HepG2 (cell line): ENCODE results near the gene TMEM214. TPM values are rescaled to one million over a fixed set of nuclear protein-coding genes. Genes with fewer than 3 reads are reported as not detected.

Experiments used
- AKAP8 ChIP-seq: sonication (generic); formaldehyde crosslinking; IDR thresholded peaks from 2 replicates; pipeline ENCODE4 v1.5.1; 2020; ENCODE audit warnings: mild to moderate bottlenecking, missing genetic modification reagents
- FOXA1 ChIP-seq, 2 experiments: fragments of 450-650 bp in 1 of 2; sonication (generic) in 1 of 2; formaldehyde crosslinking in 1 of 2; IDR thresholded peaks; 2 replicates each; pipeline versions ENCODE4 v1.4.0 to v1.6.1; 2016 to 2020; ENCODE audit warnings: missing genetic modification reagents in 1 of 2
- GATA4 ChIP-seq: sonication (generic); IDR thresholded peaks from 2 replicates; pipeline ENCODE4 v1.6.1; 2016; ENCODE audit warnings: antibody characterized with exemption, low read depth, borderline replicate concordance
- GATAD1 ChIP-seq: IDR thresholded peaks from 2 replicates; pipeline ENCODE4 v1.6.1; 2016; ENCODE audit warnings: missing genetic modification reagents, missing compliant biosample characterization
- HOMEZ ChIP-seq: IDR thresholded peaks from 2 replicates; pipeline ENCODE4 v1.6.1; 2016; ENCODE audit warnings: low read depth
- HOXD1 ChIP-seq: sonication (generic); formaldehyde crosslinking; IDR thresholded peaks from 2 replicates; pipeline ENCODE4 v1.5.0; 2020; ENCODE audit warnings: missing genetic modification reagents
- NAIF1 ChIP-seq: sonication (generic); formaldehyde crosslinking; IDR thresholded peaks from 2 replicates; pipeline ENCODE4 v1.5.0; 2020; ENCODE audit warnings: mild to moderate bottlenecking, missing genetic modification reagents, borderline replicate concordance
- NR1H2 ChIP-seq: sonication (generic); formaldehyde crosslinking; IDR thresholded peaks from 2 replicates; pipeline ENCODE4 v1.8.1; 2022; ENCODE audit warnings: low read depth, missing genetic modification reagents, borderline replicate concordance
- PAXIP1 ChIP-seq: sonication (generic); formaldehyde crosslinking; conservative IDR thresholded peaks from 2 replicates; pipeline ENCODE4 v1.4.0; 2020; ENCODE audit warnings: mild to moderate bottlenecking, missing genetic modification reagents, moderate library complexity
- SALL2 ChIP-seq: sonication (generic); formaldehyde crosslinking; IDR thresholded peaks from 2 replicates; pipeline ENCODE4 v1.8.1; 2023; ENCODE audit warnings: mild to moderate bottlenecking, missing genetic modification reagents, inconsistent platforms
- SP1 ChIP-seq, 2 experiments: fragments of 450-650 bp in 1 of 2; sonication (generic) in 1 of 2; formaldehyde crosslinking in 1 of 2; IDR thresholded peaks; 2 replicates each; pipeline versions ENCODE4 v1.4.0 to v1.6.1; 2016 to 2020; ENCODE audit warnings: missing genetic modification reagents in 1 of 2
- TGIF2 ChIP-seq: IDR thresholded peaks from 2 replicates; pipeline ENCODE4 v1.6.1; 2016; ENCODE audit warnings: control low read depth, missing compliant biosample characterization
- TOPORS ChIP-seq: sonication (generic); formaldehyde crosslinking; IDR thresholded peaks from 2 replicates; pipeline ENCODE4 v1.8.0; 2023; ENCODE audit warnings: mild to moderate bottlenecking, missing genetic modification reagents
- ZBTB8A ChIP-seq: sonication (generic); formaldehyde crosslinking; IDR thresholded peaks from 2 replicates; pipeline ENCODE4 v1.4.0; 2020; ENCODE audit warnings: mild to moderate bottlenecking, low read depth, missing genetic modification reagents, borderline replicate concordance
- ZFP90 ChIP-seq: sonication (generic); formaldehyde crosslinking; IDR thresholded peaks from 2 replicates; pipeline ENCODE4 v1.8.0; 2022; ENCODE audit warnings: missing genetic modification reagents, mild to moderate bottlenecking, inconsistent platforms, borderline replicate concordance
- ZNF296 ChIP-seq: sonication (generic); formaldehyde crosslinking; conservative IDR thresholded peaks from 2 replicates; pipeline ENCODE4 v1.5.0; 2020; ENCODE audit warnings: mild to moderate bottlenecking, missing genetic modification reagents
- ZNF331 ChIP-seq: sonication (generic); formaldehyde crosslinking; IDR thresholded peaks from 2 replicates; pipeline ENCODE4 v1.4.0; 2020; ENCODE audit warnings: missing genetic modification reagents
- ZNF333 ChIP-seq: sonication (generic); formaldehyde crosslinking; IDR thresholded peaks from 2 replicates; pipeline ENCODE4 v1.4.0; 2020; ENCODE audit warnings: mild to moderate bottlenecking, missing genetic modification reagents, borderline replicate concordance
- ZNF33B ChIP-seq: sonication (generic); formaldehyde crosslinking; IDR thresholded peaks from 2 replicates; pipeline ENCODE4 v1.5.1; 2020; ENCODE audit warnings: mild to moderate bottlenecking, missing genetic modification reagents
- ZNF597 ChIP-seq: sonication (generic); formaldehyde crosslinking; IDR thresholded peaks from 2 replicates; pipeline ENCODE4 v1.5.0; 2020; ENCODE audit warnings: missing genetic modification reagents
- ZNF761 ChIP-seq: sonication (generic); formaldehyde crosslinking; conservative IDR thresholded peaks from 2 replicates; pipeline ENCODE4 v1.4.0; 2020; ENCODE audit warnings: mild to moderate bottlenecking, missing genetic modification reagents
- ZNF776 ChIP-seq: sonication (generic); formaldehyde crosslinking; IDR thresholded peaks from 2 replicates; pipeline ENCODE4 v1.4.0; 2020; ENCODE audit warnings: mild to moderate bottlenecking, missing genetic modification reagents
- polyA plus RNA-seq, 8 experiments: library from polyadenylated mRNA; depleted of rRNA in 3 of 8; stranded (reverse) in 7 of 8; unstranded in 1 of 8; fragments of >200 nt; fragmentation: Illumina TruSeq in 4 of 8; extraction: Trizol in 4 of 8; gene quantifications; 2 replicates each; pipeline versions ENCODE4 v1.2.1 to v1.2.3, GENCODE V29; 2011 to 2016; ENCODE audit warnings: low read depth in 4 of 8, missing spikeins in 1 of 8, mixed read lengths in 1 of 8; ENCODE audit not compliant: insufficient read depth in 1 of 8
- total RNA-seq, 5 experiments: library from RNA; depleted of rRNA; stranded (reverse); fragments of >200 nt; fragmentation: Illumina TruSeq; extraction: Trizol; gene quantifications; 2 replicates each; pipeline ENCODE4 v1.2.3, GENCODE V29; 2016; ENCODE audit warnings: low read depth in 1 of 5
- TF ChIP-seq, protein P1 (sequence below): IDR thresholded peaks from 2 replicates; pipeline ENCODE4 v1.6.1; 2016; ENCODE audit warnings: control low read depth

Gene TMEM214
- total and polyA plus RNA-seq, 2 of the 13 experiments (the other 11 are each of a cell fraction or from before 2014, with no cell fraction given), result 58.3 to 132 TPM

DNA sequence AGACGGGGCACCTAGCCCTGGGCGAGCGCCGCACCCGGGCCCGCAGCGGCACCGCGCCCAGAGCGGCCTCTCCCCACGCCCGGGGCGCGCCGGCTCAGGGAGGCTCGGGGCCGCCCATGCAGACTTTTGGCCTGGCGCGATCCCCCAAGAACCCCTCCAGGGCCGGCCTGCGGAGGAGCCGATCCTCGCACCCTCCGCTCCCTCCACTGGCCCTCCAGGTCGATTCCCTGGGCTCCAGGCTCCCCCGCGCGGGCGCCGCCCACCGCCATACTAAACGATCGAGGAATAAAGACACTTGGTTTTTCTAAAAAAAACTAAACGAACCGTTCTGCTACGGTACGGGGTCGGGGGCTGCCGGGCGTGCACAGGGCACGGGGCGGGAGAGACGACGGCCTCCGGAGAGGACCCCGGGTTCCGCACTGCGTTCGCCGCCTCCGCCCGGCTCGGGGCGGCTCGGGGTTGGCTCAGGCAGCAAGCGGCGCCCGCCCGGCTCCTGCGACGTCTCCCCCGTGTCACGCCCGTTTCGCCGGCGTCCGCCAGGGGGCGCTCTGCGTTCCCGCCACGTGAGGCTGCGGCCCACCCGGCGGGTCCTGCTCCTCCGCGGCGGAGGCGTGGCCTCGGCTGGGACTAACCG, 53.4 kb downstream of the TMEM214 start (continued):
- TF ChIP-seq PAXIP1, result no peak; the same call in 1 of the 2 replicates
- no peak for TF ChIP-seq GATA4
- 0 out of 2 replicates have a peak, but pooled peaks have one; percentile 31 for TF ChIP-seq ZNF33B (CRISPR knock-in tag)
- no peak for TF ChIP-seq SP1 (IDR thresholded peaks at IDR 0.05)
- TF ChIP-seq SP1 (CRISPR knock-in tag; IDR thresholded peaks at IDR 0.05), result peak; percentile 89
- peak; percentile 91 for TF ChIP-seq ZNF331 (CRISPR knock-in tag)
- no peak for TF ChIP-seq NAIF1
- TF ChIP-seq HOXD1 (CRISPR knock-in tag), result peak; percentile 88; the same call in 1 of the 2 replicates
- TF ChIP-seq TGIF2 (CRISPR knock-in tag), result peak; percentile 88
- TF ChIP-seq HOMEZ (CRISPR knock-in tag), result no peak
- no peak; the same call in 1 of the 2 replicates for TF ChIP-seq ZNF333 (CRISPR knock-in tag)
- TF ChIP-seq ZFP90 (CRISPR knock-in tag), result peak; percentile 49; the same call in 1 of the 2 replicates
- TF ChIP-seq NR1H2 (CRISPR knock-in tag), result no peak
- TF ChIP-seq ZBTB8A (CRISPR knock-in tag), result no peak
- TF ChIP-seq ZNF296, result no peak
- no peak for TF ChIP-seq TOPORS
- TF ChIP-seq ZNF597 (CRISPR knock-in tag), result no peak
- no peak; the same call in 1 of the 2 replicates for TF ChIP-seq ZNF776 (CRISPR knock-in tag)
- 0 out of 2 replicates have a peak, but pooled peaks have one; percentile 54 for TF ChIP-seq ZNF761 (CRISPR knock-in tag)
- peak; percentile 73; the same call in 1 of the 2 replicates for TF ChIP-seq SALL2 (CRISPR knock-in tag)
- TF ChIP-seq, protein P1, sequence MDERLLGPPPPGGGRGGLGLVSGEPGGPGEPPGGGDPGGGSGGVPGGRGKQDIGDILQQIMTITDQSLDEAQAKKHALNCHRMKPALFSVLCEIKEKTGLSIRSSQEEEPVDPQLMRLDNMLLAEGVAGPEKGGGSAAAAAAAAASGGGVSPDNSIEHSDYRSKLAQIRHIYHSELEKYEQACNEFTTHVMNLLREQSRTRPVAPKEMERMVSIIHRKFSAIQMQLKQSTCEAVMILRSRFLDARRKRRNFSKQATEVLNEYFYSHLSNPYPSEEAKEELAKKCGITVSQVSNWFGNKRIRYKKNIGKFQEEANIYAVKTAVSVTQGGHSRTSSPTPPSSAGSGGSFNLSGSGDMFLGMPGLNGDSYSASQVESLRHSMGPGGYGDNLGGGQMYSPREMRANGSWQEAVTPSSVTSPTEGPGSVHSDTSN, result no peak; the same call in 1 of the 2 replicates
- peak; percentile 90 for TF ChIP-seq AKAP8 (CRISPR knock-in tag)
- TF ChIP-seq FOXA1 (IDR thresholded peaks at IDR 0.05), result no peak
- TF ChIP-seq FOXA1 (CRISPR knock-in tag; IDR thresholded peaks at IDR 0.05), result peak; percentile 61; the same call in 1 of the 2 replicates
- TF ChIP-seq GATAD1, result peak; percentile 75
